ENCODE results near the gene MYBPHL.
"Not testable (repeated sequence)": the region's sequence is repeated elsewhere in the genome, so short reads cannot be mapped to it uniquely, and the experiment has no call there.

Gene MYBPHL

DNA sequence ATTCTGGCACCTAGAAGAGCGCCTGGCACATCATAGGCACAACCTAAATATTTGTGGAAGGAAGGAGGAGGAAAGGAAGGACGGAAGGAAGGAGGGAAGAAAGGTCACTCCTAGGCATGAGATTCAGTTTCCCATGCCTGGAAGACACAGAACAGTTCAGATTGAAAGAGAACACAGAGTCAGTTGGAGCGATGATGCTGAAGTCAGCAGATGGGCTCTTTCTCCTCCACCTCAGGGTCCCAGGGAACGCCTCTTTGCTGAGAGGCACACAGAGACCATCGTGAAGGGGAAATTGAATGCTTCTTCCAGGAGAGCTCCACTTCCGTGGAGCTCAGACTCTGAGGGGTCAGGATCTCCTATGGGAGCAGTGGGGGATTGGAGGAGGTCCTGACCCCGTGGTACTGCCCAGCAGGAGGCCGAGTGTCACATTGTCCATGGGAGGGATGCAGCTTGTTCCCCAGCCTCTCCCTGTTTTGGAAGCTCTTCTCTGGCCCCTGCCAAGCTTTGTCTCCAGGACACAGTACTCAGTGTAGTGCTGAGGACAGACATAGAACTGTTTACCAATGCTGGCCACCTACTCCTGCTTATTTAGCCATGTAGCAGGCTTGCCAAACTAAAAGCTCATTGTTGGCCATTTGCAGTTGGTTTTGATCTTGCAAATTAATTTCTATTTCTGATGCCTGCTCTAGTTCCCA lies 2.4 kb downstream of the MYBPHL start:
- no peak for DNase-seq

DNA sequence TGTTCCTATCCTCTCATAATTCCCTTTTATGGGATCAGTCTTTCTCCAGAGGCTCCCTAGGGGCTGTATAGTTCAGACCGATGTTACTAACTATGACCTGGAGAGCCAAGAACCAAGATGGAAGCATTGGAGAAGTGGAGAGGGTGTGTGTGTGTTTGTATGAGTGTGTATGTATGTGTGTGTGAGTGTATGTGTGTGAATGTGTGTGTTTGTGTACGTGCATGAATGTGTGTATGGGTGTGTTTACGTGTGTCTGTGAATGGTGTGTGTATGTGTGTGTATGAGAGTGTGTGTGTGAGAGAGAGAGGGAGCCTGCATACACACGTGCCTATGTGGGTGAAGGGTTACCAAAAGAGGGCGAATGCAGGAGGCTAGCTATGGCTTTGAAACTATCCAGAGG lies 4.9 kb downstream of the MYBPHL start:
- DNase-seq, result no peak

DNA sequence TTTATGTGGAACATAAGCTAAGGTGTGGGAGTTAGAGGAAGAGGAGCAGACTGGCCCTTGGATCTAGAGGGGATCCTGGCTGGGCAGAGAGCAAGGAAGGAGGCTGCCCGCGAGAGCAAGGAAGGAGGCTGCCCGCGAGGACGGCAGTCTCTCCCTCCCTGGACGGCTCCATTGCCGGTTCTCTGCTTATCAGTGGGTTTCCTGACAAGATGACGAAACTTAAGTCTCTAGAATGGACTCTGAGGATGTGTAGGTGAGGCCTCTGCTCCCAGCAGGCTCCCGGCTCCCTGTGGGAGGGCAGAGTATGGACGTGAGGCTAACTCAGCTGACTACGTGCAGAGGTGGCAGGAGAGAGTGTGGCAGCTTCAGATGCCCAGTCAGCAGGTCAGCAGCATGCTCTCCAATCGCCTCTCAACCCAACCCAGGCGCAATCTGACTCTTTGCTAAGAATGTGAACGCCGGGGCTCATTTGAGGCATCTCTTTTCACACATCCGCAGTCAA lies 6.1 kb downstream of the MYBPHL start:
- no peak for DNase-seq

DNA sequence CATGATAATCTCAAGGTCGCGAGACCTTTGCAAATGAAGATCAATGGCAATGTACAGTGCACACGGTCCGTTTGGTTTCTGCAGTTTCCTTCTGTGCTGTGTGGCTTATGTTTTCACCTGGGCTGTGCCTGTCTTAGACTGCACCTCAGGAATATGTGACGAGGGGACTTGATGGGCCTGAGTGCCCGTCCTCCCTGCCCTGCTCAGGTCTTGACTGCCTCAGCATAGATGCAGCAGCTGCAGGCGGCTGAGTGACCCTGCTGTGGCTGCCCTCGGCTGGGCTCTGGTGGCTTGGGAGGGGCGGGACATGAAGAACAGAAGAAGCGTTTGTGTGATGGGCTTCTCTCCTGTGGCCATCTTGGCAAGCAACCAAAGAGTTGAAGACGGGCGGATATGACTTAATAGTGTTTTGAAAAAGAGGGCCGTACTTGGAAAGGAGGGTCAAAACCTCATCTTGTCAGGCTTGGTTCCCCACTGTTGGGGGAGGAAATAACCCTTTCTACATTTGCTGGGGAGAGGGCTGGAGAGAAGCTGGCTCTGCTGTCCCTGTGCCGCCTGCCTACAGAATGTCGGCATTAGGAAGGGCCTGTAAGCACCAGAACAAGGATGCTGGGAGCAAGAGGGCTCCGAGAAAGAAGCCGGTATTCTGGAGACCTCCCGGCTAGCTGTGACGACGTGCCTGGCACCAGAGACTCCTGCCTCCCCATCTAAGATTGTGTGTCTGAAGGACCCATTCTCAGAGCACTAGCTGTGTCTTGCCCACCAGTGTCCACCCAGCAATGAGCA lies 7.1 kb downstream of the MYBPHL start:
- no peak for DNase-seq

DNA sequence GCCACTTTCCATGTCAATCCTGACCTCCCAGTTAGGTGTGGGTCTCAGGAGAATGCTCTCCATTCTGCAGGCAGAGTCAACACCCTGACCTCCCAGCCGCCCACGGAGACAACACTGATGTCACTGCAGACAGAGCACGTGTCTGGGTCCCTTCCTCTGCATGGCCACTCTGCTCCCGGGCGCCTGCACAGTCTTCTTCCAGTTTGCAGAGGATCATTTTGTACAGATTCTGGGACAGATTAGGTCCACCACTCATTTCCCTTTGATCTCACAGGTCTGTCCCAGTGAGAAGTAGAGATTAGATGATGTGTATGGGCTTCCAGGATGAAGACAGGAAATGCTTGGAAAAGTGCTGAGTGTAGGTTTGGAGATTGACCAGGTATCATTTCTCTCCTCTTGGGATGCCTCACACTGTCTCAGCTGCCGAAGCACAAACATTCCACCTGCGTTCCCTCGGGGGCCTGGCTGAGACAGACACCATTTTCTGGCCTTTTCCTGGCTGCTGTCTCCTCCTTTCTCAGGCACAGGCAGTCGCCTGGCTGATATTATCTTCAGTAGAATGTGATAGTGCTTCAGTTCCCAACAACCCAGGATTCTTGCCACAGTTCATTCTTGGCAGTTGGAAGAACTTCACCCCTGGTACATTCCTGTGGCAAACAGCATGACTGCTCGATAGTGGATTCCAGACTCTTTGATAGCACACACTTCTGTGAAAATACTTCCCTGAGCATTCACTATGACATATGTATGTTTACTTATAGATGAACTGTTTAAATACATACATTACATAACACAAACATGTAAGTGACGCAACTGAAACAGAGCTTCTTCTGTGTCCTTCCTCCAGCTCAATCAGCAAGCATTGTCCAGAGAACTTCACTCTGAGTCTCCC lies 7.9 kb downstream of the MYBPHL start:
- DNase-seq, result no peak

DNA sequence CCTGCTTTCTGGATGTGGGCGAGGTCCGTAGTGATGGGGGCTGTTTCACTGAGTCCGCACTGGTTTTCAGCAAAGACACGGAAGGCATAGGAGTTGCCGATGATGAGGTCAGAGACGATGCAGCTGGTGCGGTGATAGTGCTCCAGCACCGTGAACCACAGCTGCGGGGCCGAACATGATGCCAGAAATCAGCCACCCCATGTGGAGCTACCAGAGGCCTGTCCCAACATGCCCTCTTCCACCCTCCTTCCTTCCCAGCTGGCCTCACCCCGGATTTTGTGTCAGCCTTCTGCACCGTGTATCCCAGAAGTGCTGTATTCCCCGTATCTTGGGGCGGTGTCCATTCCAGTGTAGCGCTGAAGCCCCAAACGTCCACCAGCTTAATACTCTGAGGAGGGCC lies 10.0 kb downstream of the MYBPHL start:
- no peak for DNase-seq

DNA sequence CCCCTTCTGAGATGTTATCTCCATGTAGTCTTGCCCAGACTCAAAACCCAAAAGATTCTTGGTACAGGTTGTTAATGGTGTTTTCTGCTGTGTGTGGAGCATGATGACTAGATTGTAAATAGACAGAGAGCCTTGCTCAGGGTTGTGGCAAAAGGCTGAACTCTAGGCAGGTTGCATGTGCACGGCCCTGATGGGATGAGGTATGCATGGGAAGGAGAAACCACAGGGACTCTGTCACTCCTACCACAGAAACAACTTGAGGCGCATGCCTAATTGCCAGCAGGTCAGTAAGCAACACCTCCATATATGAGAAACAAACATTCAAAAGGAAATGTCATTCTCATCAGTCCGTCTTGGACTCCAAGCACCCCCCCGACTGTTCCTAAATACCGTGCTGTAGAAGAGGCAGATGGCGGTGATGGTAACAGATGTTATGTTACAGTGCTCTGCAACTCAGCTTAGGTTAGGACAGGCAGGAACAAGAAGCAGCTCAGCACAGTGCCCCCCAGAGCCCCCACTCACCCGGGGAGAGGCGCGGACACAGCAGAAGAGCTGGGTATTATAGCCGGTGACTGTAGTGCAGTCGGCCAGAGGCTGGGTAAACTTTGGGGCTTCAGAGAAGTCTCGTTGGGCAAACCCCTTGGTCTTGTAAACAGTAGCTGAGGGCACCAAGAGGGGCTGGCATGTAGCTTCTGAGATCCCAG lies 10.9 kb downstream of the MYBPHL start:
- no peak for DNase-seq

DNA sequence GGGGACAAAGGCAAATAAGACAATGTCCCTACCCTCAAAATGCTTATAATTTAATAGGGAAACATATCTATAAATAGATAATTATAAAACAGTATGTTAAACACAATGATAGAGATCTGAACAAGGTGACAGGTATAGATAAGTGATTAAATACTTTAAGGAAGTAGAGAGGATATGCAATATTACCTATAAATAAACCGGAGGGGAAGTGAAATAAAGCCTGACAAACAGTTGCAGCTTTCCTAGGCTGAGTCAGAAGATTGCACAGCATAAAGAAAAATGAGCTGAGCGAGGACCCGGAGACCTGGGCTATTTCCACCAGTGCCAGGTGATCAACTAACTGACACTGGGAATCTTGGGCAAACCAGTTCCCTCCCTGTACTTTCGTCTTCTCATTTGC lies 12.3 kb downstream of the MYBPHL start:
- no peak for DNase-seq

DNA sequence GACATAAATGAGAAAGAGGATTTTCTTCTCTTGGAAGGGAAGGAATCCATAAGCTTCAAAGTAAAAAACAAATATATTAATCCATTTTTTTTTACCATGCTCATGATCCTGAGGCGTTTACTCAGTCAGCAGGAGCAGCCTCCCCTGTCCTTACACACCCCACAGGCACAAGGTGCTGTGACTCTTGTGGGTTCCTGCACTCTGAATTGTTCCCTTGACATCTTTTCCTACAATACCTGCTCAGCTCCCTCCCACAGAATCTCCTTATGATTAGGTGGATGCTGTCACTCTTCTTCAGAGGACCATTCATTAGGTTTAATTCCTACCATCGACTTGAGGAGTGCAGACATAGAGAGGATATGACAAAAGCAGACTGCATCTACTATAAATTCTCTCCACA lies 13.8 kb downstream of the MYBPHL start:
- DNase-seq, result no peak

DNA sequence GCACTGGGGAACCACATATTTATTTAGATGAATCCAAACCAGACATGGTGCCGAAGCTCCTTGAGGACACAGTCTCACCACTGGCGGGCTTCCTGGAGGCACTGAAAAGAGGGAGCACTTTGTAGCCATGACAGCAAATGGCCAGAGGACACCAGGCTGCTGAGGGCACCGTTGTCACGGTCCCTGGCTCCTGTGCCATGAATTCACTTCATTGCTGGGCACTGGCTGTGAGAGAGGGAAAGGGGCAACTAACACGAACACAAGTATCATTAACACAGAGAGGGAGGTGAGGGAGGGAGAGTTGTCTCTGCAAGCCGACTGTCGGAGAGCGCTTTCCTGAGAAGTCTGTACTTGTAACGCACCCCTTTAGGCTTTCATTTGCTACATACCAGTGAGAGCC lies 14.4 kb downstream of the MYBPHL start:
- DNase-seq, result no peak

DNA sequence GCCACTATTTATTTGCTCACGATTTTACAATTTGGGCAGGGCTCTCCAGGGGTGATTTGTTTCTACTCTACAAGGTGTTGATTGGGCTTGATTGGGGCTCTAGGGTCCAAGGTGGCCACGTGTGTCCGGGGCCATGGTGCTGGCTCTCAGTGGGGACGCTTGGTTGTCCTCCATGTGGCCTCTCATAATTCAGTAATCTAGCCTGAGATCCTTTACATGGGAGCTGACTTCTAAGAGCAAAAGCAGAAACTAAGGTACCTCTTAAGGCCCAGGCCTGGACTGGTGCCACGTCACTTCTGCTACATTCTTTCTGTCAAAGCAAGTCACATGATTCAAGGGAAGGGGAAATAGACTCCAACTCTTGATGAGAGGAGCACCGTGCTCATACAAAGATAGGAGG lies 15.8 kb downstream of the MYBPHL start:
- DNase-seq, result no peak

DNA sequence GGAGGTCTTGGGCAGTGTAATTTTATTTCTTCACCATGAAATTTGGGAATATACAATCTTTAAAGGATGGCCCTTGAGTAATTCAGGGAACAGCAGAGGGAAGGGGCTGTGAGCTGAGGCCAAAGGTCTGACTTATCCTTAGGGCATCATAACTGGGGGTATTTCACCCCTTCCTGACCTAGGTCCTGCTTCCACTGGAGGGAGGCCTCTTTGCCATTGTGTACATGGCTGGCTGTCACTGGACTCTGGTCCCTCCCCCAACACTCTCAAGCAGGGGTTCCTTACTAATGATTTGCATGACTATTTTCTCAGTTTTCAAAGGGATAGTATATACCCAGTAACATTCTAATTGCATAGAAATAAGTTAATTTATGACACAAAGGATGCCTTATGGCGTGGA lies 16.7 kb downstream of the MYBPHL start:
- DNase-seq, result no peak

DNA sequence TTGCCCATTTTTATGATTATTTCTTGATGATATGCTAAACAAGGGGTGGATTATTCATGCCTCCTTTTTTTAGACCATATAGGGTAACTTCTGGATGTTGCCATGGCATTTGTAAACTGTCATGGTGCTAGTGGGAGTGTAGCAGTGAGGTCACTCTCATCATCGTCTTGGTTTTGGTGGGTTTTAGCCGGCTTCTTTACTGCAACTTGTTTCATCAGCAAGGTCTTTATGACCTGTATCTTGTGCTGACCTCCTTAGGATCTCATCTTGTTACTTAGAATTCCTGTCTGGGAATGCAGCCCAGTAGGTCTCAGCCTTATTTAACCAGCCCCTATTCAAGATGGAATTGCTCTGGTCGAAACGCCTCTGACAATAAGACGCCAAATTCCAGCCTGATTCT lies 20.0 kb downstream of the MYBPHL start:
- DNase-seq, result not testable (repeated sequence)

DNA sequence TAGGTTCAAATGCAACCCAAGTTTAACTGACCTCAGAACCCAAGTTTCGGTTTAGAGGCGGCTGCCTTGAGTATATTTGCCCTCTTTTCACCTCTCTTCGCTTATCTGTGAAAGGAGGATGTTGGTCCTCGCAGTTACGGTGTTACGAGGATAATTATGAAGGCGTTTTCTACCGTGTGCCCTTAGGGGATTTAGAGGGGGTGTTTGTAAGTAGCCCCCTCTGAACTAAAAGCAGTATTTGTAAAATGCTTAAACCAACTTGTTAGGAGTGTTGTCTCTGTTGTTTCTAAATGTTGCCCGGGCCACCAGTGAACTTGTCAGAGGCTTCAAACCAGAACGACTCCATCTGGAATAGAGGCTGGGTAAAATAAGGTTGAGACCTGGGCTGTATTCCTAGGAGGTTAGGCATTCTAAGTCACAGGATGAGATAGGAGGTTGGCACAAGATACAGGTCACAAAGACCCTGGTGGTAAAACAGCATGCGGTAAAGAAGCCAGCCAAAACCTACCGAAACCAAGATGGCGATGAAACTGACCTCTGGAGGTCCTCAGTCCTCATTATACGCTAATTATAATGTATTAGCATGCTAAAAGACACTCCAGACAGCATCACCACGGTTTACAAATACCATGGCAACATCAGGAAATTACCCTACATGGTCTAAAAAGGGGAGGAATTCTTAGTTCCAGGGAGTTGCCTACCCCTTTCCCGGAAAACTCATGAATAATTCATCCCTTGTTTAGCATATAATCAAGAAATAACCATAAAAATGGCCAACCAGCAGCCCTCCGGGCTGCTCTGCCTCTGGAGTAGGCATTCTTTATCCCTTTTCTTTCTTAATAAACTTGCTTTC lies 22.8 kb downstream of the MYBPHL start:
- DNase-seq, result no peak

DNA sequence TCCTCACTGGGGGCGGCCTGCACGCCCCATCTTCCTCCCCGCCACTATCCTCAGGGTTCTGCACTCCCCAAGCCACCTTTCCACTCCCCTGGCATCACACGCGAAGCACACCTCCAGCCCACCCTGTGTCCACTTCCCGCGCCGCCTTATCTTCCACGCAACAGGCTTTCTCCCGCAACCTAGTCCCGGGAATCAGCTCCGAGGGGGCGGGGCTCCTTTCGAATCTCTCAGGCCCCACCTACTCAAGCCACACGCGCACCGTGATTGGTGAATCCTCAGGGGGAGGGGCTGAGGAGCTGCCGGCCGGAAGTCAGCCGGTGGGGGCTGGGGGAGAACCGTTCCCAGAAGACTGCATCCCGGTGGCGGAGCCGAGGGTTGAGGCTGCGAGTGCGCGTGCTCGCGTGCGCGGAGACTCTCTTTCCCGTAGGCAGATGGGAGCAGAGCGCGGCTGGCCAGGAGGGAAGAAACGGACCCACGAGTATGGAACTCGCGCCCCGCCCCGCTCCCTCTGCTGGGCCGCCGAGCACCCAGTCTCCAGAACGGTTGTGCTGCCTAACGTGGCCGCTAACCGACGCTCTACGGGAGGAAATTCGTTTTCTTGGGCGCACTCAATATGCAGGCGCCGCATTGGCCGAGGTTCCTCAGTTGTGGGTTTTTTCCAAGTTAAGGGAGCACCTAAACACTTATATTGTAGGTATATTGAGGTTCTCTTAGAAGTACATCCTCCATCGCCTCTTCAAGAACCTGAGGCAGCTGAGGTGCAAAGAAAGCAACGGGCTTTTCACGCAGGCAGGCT lies 23.7 kb downstream of the MYBPHL start, which contains the start of gene PSRC1:
PSRC1 (minus strand) TSS at position 194 of the 796 bp plus-strand sequence.
- DNase-seq, result peak; percentile 83

DNA sequence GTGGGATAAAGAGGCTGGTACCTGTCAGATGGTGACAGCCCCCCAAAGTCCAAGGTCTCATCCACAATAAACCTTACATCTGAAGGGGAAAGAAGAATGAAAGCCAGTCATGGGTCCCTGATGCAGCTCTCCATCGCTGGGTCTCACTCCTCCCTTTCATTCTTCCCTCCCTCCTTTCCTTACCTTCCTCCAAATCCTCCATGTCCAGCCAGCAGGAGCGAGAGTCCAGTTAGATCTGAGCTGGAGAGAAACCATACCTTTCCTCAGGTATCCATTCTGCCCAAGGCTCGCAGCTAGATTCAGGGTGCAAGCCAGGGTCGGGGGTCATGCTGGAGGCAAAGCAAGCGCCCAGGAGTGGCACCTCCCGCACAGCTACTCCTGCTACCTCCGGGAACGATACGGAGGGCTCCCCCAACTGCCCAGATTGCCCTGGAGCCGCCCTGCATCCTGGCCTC lies 24.3 kb downstream of the MYBPHL start:
- DNase-seq, result no peak

DNA sequence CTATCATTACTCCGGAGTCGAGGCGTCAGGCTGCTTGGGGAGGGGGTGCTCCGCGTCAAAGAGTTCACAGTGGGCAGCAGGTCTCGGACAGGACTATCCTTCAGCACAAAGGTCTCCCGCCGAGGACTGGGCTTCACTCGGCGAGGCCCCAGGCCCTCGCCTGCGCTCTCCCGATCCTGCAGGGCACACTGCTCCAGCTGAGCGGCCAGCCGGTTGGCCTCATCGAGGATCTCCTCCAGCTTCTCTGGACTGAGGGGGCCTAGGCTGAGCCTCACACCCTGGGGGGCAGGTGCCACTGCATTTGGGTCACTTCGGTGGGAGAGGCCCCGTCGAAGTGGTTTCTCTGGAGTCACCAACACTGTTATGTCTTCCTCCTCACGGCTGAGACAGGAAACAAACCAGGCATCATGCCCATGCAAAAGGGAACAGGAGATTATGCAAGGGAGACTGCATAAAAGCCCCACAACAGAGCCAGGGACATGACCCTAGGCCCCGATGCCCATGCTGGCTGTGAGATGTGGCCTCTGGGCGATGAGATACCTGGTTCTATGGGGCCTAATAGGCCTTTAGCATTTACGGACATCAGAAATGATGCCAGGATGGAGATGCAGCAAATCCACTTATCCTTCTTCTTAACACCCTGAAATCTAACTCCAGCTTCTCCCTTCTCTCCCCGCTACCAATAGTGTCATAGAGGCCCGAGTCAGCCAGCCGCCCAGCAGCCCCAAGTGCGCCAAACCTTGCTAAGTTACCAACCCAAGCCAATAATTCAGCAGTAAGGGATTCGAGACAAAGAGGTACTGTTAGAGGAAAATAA lies 24.9 kb downstream of the MYBPHL start:
- no peak for DNase-seq

DNA sequence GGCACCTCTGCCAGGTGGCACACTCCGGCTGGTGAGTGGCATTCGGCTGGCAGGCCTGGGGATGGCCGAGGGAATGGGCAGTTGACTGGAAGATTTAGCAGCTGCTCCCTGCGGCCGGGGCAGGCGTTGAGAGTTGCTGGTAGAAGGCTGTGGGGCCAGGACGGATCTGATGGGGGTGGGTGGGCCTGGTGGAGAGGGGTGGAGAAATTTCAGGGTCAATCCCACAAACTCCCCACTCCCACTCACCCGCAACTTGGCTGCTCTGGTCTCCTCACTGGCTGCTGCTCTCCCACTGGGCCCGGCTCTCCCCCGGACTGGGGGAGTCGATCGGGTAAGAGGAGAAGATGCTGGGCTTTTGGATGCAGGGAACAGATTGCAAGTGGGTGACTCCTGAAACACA lies 25.9 kb downstream of the MYBPHL start:
- DNase-seq, result no peak

DNA sequence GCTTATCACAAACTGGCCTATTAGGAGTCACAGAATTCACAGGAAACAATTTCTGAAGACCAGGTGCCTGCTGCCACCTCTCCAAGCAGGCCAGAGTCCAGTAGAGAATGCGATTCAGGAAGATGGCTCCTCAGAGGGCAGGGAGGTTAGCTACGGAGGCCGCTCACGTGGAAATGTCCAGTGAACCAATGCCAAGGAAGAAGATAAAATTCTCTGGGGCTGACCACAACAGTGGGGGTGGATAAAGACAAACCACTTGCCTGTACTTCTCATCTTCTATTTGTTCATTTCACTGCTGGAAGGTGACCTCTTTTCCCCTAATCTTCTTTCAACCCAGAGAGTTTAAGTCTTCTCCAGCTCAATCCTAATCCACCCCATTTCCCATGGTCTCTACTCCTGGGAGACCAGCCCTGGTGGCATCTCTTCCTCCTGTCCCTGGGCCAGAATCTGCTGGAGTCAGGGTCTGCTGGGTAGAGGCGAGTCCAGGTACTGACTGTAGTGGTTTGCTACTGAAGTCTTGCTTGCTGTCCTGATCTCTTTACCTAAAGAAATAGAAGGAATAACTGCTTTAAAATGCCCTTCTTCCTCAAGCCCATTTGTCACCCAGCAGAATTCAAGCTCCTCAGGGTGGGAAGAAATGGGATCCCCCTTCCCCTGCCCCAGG lies 27.1 kb downstream of the MYBPHL start:
- DNase-seq, result no peak
